ENCODE data around the gene RCVRN.
A peak's percentile ranks its signal among the peaks of the same experiment; 100 is the strongest.

The RCVRN gene

DNA sequence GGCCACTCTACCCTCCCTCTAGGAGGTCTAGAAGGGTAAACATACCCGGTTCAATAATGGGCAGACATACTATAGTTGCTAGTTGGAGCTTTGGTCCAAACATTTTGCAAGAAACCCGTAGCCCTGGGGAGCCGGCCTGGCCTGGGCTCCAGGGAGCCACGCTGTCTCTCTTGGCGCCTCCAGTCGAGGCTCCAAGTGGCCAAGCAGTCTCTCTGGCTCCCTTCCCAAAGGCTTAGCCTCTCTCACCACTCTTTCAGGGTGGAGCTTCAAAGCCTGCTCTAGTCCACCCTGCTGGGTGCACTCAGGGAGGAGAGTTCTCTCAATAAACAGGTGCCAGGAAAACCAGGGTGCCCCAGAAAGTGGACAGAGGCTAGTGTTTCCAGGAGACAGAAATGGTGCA is 32.2 kb downstream of the RCVRN start:
- peak overlapping the region; percentile 2 for H2AK5ac ChIP-seq (ENCODE audit: low read length, severe bottlenecking)
- peaks cover 3% of the 10 kb centered on the region for H3K4me1 ChIP-seq (ENCODE audit: control insufficient read depth, insufficient read depth, low read depth, low read length)
- DNase-seq = no peak
- no peak overlapping the region for H3K4ac ChIP-seq (ENCODE audit: low read depth in 1 of 2, low read length in 2 of 2)
- H3K14ac ChIP-seq (ENCODE audit: low read length in 2 of 2) = no peak overlapping the region
- H3K79me1 ChIP-seq (replicated peaks; ENCODE audit: low read length, poor library complexity, severe bottlenecking) = no peaks in the 10 kb centered on the region
- no peaks in the 10 kb centered on the region for H3K9me3 ChIP-seq (ENCODE audit: control insufficient read depth, low read length)
- H3K4me2 ChIP-seq (ENCODE audit: low read length, poor library complexity, severe bottlenecking) = no peak overlapping the region
- H2BK12ac ChIP-seq (ENCODE audit: low read length in 2 of 2) = no peak overlapping the region
- no peak overlapping the region for H3K27ac ChIP-seq (ENCODE audit: low read length, poor library complexity, severe bottlenecking)
- no peak overlapping the region for H4K91ac ChIP-seq (ENCODE audit: low read length)
- H3K27me3 ChIP-seq (ENCODE audit: control insufficient read depth in 1 of 2, insufficient read depth in 1 of 2, low read length in 2 of 2) = peaks cover 0 to 19% of the 10 kb centered on the region in 2 experiments
- no peak overlapping the region for H2AFZ ChIP-seq (ENCODE audit: low read depth, low read length)
- WGBS = 87% methylated on average over 6 of the region's 6 CpGs
- no peak overlapping the region for H4K8ac ChIP-seq (ENCODE audit: low read length)
- H3K36me3 ChIP-seq (ENCODE audit: control insufficient read depth in 1 of 2, insufficient read depth in 2 of 2, low read depth in 1 of 2, low read length in 2 of 2) = no peaks in the 10 kb centered on the region
- H2BK15ac ChIP-seq (ENCODE audit: low read depth, poor library complexity, severe bottlenecking) = no peak overlapping the region
- no peak overlapping the region for H3K18ac ChIP-seq (ENCODE audit: low read depth in 1 of 2, low read length in 2 of 2)
- H2BK5ac ChIP-seq (ENCODE audit: low read depth, low read length, poor library complexity, severe bottlenecking) = no peak overlapping the region
- H3K9ac ChIP-seq (ENCODE audit: low read length) = no peak overlapping the region
- no peak overlapping the region for H2BK120ac ChIP-seq (ENCODE audit: low read depth, low read length)
- no peak overlapping the region for H3K4me3 ChIP-seq (ENCODE audit: insufficient read depth in 1 of 2, low read depth in 1 of 2, low read length in 2 of 2)
- no peak overlapping the region for H3K23ac ChIP-seq (ENCODE audit: low read length in 2 of 2)

DNA sequence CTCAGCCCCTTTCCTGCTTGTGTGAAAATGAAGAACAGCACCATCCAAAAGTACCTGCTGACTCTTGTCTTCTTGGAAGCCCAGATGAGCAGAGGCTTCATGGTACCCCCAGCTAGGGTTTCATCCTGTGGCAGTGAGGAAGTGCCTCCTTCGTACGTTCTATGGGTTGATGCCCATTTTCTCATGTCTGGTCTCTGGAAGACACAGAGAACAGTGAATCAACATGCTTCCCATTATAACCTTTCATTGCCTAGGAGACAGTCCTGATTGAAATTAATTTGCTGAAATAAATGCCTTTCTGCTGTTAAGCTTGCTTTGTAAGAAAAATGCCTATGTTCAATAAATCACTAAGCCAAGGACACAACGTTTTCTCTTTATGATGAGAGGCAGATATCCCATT is 36.5 kb downstream of the RCVRN start:
- H4K91ac ChIP-seq (ENCODE audit: low read length) = no peak overlapping the region
- H2BK15ac ChIP-seq (ENCODE audit: low read depth, poor library complexity, severe bottlenecking) = no peak overlapping the region
- H3K18ac ChIP-seq (ENCODE audit: low read depth in 1 of 2, low read length in 2 of 2) = no peak overlapping the region
- WGBS = 94% methylated on average over 2 of the region's 3 CpGs
- no peak overlapping the region for H4K8ac ChIP-seq (ENCODE audit: low read length)
- peaks cover 20% of the 10 kb centered on the region for H3K9me3 ChIP-seq (ENCODE audit: control insufficient read depth, low read length)
- H2BK5ac ChIP-seq (ENCODE audit: low read depth, low read length, poor library complexity, severe bottlenecking) = no peak overlapping the region
- H3K27me3 ChIP-seq (ENCODE audit: control insufficient read depth in 1 of 2, insufficient read depth in 1 of 2, low read length in 2 of 2) = peaks cover 0 to 26% of the 10 kb centered on the region in 2 experiments
- H3K23ac ChIP-seq (ENCODE audit: low read length in 2 of 2) = no peak overlapping the region
- no peaks in the 10 kb centered on the region for H3K4me1 ChIP-seq (ENCODE audit: control insufficient read depth, insufficient read depth, low read depth, low read length)
- H3K9ac ChIP-seq (ENCODE audit: low read length) = no peak overlapping the region
- no peaks in the 10 kb centered on the region for H3K79me1 ChIP-seq (replicated peaks; ENCODE audit: low read length, poor library complexity, severe bottlenecking)
- no peak overlapping the region for H2BK12ac ChIP-seq (ENCODE audit: low read length in 2 of 2)
- H3K14ac ChIP-seq (ENCODE audit: low read length in 2 of 2) = no peak overlapping the region
- H3K36me3 ChIP-seq (ENCODE audit: control insufficient read depth in 1 of 2, insufficient read depth in 2 of 2, low read depth in 1 of 2, low read length in 2 of 2) = no peaks in the 10 kb centered on the region
- no peak overlapping the region for H2BK120ac ChIP-seq (ENCODE audit: low read depth, low read length)
- H2AK5ac ChIP-seq (ENCODE audit: low read length, severe bottlenecking) = no peak overlapping the region
- no peak overlapping the region for H3K27ac ChIP-seq (ENCODE audit: low read length, poor library complexity, severe bottlenecking)
- H3K4ac ChIP-seq (ENCODE audit: low read depth in 1 of 2, low read length in 2 of 2) = no peak overlapping the region
- no peak overlapping the region for H3K4me2 ChIP-seq (ENCODE audit: low read length, poor library complexity, severe bottlenecking)
- no peak overlapping the region for H2AFZ ChIP-seq (ENCODE audit: low read depth, low read length)
- DNase-seq = no peak
- H3K4me3 ChIP-seq (ENCODE audit: insufficient read depth in 1 of 2, low read depth in 1 of 2, low read length in 2 of 2) = no peak overlapping the region

DNA sequence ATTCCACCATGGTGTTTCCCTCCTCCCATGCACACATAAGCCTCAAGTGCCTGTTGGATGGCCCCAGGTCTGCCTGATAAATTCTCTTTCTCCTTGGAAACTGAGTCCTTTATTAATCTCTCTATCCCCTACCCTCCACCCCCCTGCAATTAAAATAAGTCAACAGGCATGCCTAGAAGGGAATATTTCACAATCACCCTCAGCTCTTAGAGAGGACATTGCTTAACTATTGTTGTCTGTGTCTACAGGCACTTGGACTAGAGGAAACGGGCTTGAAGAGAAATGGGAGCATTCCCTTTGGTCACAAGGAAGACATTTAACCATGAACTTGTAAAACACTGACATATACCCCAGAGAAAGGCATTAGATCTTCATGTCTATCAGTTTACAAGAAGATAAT is 39.5 kb downstream of the RCVRN start:
- H3K9ac ChIP-seq (ENCODE audit: low read length) = no peak overlapping the region
- H2AFZ ChIP-seq (ENCODE audit: low read depth, low read length) = no peak overlapping the region
- DNase-seq = peak; percentile 37

DNA sequence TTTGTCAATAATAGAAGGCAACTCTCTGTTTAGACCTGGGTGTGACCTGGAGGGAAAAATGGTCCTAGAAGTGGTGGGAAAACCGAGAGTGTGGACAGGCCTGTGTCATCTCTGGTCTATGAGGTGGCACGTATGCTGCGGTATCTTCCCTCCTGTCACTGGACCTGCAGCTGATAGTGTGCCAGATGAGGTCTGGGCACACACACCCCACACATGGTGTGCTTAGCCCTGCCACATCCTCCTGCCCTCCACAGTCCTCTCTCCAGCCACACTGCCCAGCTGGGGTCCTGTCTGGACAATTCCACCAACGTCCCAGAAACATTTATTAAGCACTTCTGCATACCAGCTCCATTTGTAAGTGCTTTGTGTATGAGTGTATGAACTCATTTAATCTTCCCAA is 42.1 kb downstream of the RCVRN start:
- H3K23ac ChIP-seq (ENCODE audit: low read length in 2 of 2) = no peak overlapping the region
- DNase-seq = no peak
- no peak overlapping the region for H2BK5ac ChIP-seq (ENCODE audit: low read depth, low read length, poor library complexity, severe bottlenecking)
- H4K8ac ChIP-seq (ENCODE audit: low read length) = no peak overlapping the region
- 86% methylated on average over 3 of the region's 4 CpGs for WGBS
- H3K36me3 ChIP-seq (ENCODE audit: control insufficient read depth in 1 of 2, insufficient read depth in 2 of 2, low read depth in 1 of 2, low read length in 2 of 2) = no peaks in the 10 kb centered on the region
- no peaks in the 10 kb centered on the region for H3K4me1 ChIP-seq (ENCODE audit: control insufficient read depth, insufficient read depth, low read depth, low read length)
- no peak overlapping the region for H3K27ac ChIP-seq (ENCODE audit: low read length, poor library complexity, severe bottlenecking)
- no peak overlapping the region for H4K91ac ChIP-seq (ENCODE audit: low read length)
- H2BK12ac ChIP-seq (ENCODE audit: low read length in 2 of 2) = no peak overlapping the region
- no peak overlapping the region for H3K4me3 ChIP-seq (ENCODE audit: insufficient read depth in 1 of 2, low read depth in 1 of 2, low read length in 2 of 2)
- H2AFZ ChIP-seq (ENCODE audit: low read depth, low read length) = no peak overlapping the region
- peaks cover 0 to 14% of the 10 kb centered on the region in 2 experiments for H3K27me3 ChIP-seq (ENCODE audit: control insufficient read depth in 1 of 2, insufficient read depth in 1 of 2, low read length in 2 of 2)
- no peak overlapping the region for H2BK120ac ChIP-seq (ENCODE audit: low read depth, low read length)
- no peak overlapping the region for H3K9ac ChIP-seq (ENCODE audit: low read length)
- peaks cover 28% of the 10 kb centered on the region for H3K9me3 ChIP-seq (ENCODE audit: control insufficient read depth, low read length)
- H2AK5ac ChIP-seq (ENCODE audit: low read length, severe bottlenecking) = no peak overlapping the region
- no peak overlapping the region for H3K4me2 ChIP-seq (ENCODE audit: low read length, poor library complexity, severe bottlenecking)
- H3K79me1 ChIP-seq (replicated peaks; ENCODE audit: low read length, poor library complexity, severe bottlenecking) = no peaks in the 10 kb centered on the region
- no peak overlapping the region for H3K4ac ChIP-seq (ENCODE audit: low read depth in 1 of 2, low read length in 2 of 2)
- no peak overlapping the region for H3K18ac ChIP-seq (ENCODE audit: low read depth in 1 of 2, low read length in 2 of 2)
- H3K14ac ChIP-seq (ENCODE audit: low read length in 2 of 2) = no peak overlapping the region
- no peak overlapping the region for H2BK15ac ChIP-seq (ENCODE audit: low read depth, poor library complexity, severe bottlenecking)

More for the DNA sequence above, 39.5 kb downstream of the RCVRN start:
- H3K4me3 ChIP-seq (ENCODE audit: insufficient read depth in 1 of 2, low read depth in 1 of 2, low read length in 2 of 2) = no peak overlapping the region
- no peak overlapping the region for H4K8ac ChIP-seq (ENCODE audit: low read length)
- no peak overlapping the region for H3K4me2 ChIP-seq (ENCODE audit: low read length, poor library complexity, severe bottlenecking)
- no peak overlapping the region for H2AK5ac ChIP-seq (ENCODE audit: low read length, severe bottlenecking)
- no peaks in the 10 kb centered on the region for H3K79me1 ChIP-seq (replicated peaks; ENCODE audit: low read length, poor library complexity, severe bottlenecking)
- H2BK15ac ChIP-seq (ENCODE audit: low read depth, poor library complexity, severe bottlenecking) = no peak overlapping the region
- no peaks in the 10 kb centered on the region for H3K36me3 ChIP-seq (ENCODE audit: control insufficient read depth in 1 of 2, insufficient read depth in 2 of 2, low read depth in 1 of 2, low read length in 2 of 2)
- no peak overlapping the region for H3K18ac ChIP-seq (ENCODE audit: low read depth in 1 of 2, low read length in 2 of 2)
- H2BK12ac ChIP-seq (ENCODE audit: low read length in 2 of 2) = no peak overlapping the region
- H3K9me3 ChIP-seq (ENCODE audit: control insufficient read depth, low read length) = peaks cover 20% of the 10 kb centered on the region
- no peak overlapping the region for H3K27ac ChIP-seq (ENCODE audit: low read length, poor library complexity, severe bottlenecking)
- H2BK5ac ChIP-seq (ENCODE audit: low read depth, low read length, poor library complexity, severe bottlenecking) = no peak overlapping the region
- no peak overlapping the region for H2BK120ac ChIP-seq (ENCODE audit: low read depth, low read length)
- no peak overlapping the region for H3K23ac ChIP-seq (ENCODE audit: low read length in 2 of 2)
- H3K27me3 ChIP-seq (ENCODE audit: control insufficient read depth in 1 of 2, insufficient read depth in 1 of 2, low read length in 2 of 2) = peaks cover 0 to 23% of the 10 kb centered on the region in 2 experiments
- no peaks in the 10 kb centered on the region for H3K4me1 ChIP-seq (ENCODE audit: control insufficient read depth, insufficient read depth, low read depth, low read length)
- H3K14ac ChIP-seq (ENCODE audit: low read length in 2 of 2) = no peak overlapping the region
- no peak overlapping the region for H3K4ac ChIP-seq (ENCODE audit: low read depth in 1 of 2, low read length in 2 of 2)
- 33% methylated on average over 1 of the region's 1 CpG for WGBS
- no peak overlapping the region for H4K91ac ChIP-seq (ENCODE audit: low read length)
